HG02973 (cell line): ENCODE data around the gene CCL27.

Source experiments
- ATAC-seq: cut with Tn5 transposase; IDR thresholded peaks from one replicate; pipeline ENCODE4 v1.9.1; 2021; ENCODE audit warnings: moderate library complexity; ENCODE audit not compliant: unreplicated experiment

CCL27 gene, protein sequence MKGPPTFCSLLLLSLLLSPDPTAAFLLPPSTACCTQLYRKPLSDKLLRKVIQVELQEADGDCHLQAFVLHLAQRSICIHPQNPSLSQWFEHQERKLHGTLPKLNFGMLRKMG

DNA sequence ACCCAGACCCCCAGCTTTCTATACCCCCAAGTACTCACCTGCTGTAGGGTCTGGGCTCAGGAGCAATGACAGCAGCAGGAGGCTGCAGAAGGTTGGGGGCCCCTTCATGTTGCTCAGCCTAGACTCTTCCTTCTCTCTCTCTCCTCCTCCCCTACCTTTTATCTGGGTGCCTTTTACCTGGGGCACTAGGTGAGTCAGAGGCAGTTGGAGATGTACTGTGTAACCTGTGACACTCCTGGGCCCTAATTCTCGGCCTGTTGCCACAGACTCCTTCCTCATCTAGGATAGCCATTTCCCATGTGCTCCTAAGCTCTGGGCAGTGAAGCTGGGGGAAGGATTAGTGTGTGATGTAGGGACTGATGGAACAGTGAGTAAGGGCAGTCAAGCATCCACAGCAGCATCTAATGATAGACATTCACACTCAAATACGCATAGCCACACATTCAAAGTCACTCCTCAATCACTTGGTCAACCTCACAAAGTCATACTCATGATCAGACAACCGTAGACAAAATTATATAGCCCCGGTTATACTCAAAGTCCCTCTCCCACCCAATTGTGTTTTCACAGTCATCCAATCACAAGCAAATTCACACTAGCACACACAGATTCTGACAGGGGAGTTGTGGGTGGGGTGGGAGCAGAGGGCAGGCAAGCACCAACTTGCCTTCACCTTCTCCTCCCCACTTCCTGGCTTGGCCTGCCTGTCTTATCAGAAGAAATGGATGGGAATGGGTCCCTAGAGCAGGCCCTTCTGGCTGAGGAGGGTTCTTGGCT lies at the start of gene CCL27:
CCL27 (minus strand) TSS at position 132 of the 777 bp plus-strand sequence; CDS start at position 108, 24 bp downstream.
- no peak for ATAC-seq

GRCh38 chr9:34712140-34712539 lies 49.7 kb upstream of the CCL27 start:
- ATAC-seq = no peak

DNA sequence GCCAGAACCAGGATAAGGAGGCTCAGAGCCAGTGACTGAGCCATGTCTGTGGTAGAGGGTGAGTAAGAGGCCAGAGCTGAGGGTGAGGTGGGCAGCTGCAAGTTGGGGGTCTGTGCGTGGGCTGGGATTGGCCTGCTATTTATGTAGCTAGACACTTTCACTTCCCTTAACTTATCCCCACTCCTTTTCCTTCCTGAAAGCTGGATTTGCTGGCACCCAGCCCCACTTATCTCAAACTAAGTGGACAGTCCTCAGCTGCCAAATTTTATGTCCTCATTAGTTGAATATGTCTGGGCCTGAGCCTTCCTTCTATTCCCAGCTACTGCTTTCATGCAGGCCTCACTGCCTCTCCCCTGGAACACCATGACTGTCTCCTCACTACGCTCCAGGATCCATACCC lies 47.6 kb upstream of the CCL27 start, which contains the start of gene CCL21:
CCL21 (minus strand) TSS at position 114 of the 400 bp plus-strand sequence; CDS start at position 44, 70 bp downstream.
- no peak for ATAC-seq

DNA sequence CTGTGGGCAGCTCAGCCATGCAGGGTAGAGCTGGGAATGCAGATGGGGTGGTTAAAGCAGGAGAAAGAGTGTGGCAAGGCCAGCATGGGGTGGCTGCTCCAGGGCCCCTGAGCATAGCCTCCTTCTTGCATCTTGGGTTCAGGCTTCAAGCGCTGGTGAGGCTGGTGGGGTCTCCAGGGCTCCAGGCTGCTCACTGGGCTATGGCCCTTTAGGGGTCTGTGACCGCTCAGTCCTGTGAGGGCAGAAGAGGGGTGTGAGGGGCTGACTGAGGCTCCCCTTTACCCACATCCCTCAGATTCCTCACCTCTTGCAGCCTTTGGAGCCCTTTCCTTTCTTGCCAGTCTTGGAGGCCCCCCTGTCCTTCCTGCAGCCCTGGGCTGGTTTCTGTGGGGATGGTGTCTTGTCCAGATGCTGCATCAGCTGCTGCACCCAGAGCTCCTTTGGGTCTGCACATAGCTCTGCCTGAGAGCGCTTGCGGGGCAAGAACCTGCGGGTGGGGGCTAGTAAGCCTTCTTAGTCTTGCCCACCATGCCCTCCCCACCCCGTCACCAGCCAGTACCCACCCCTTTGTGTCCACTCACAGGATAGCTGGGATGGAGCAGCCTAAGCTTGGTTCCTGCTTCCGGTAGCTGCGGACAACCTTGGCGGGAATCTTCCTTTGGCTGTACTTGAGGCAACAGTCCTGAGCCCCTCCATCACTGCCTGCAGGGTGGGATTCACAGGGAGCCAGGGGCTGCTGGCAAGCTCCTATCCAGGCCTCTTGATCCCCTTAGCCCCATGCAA lies 46.9 kb upstream of the CCL27 start:
- no peak for ATAC-seq

- ATAC-seq = no peak
Measured at GRCh38 chr9:34707130-34707529, 44.7 kb upstream of the CCL27 start.

GRCh38 chr9:34701769-34702736 lies 39.6 kb upstream of the CCL27 start:
- ATAC-seq = peak; percentile 54

- no peak for ATAC-seq
Measured at GRCh38 chr9:34701023-34701768, 38.7 kb upstream of the CCL27 start.

DNA sequence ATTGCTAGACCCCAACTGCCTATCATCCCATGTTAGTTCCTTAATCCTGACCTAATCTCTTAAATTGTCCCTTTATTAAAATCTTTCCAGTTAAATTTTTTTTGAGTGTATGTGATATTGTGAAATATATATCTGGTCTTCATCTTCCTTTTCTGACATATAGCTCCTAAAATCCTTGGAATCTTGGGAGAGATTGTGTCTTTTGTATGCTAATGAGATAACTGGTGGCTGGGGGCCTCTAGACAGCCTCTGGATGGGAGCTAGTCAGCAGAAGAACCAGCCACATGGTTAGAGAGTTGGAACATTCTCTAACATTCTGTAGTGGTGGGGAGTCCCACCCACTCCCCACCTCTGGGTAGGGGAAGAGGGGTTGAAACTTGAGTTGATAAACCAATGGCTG lies 32.4 kb upstream of the CCL27 start:
- ATAC-seq = no peak

- ATAC-seq = no peak
Measured at GRCh38 chr9:34693560-34693959, 31.1 kb upstream of the CCL27 start.

DNA sequence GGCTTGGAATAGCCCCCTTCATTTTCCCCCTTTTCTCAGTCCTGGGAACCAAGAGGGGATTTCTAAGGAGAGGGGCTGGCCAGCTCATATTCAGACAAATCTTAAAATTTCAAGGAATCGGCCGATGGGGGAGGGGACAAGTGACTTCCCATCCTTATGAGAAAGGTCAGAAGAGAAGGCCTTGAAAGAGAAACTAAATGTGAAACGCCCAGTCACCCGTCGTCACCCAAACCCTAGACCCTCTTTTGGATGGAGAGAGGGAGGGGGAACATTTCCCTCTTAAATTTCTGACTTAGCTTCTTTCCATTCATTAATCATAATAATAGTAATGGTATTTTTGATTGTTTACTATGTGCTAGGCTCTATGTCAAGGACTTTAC lies 29.5 kb upstream of the CCL27 start:
- no peak for ATAC-seq

DNA sequence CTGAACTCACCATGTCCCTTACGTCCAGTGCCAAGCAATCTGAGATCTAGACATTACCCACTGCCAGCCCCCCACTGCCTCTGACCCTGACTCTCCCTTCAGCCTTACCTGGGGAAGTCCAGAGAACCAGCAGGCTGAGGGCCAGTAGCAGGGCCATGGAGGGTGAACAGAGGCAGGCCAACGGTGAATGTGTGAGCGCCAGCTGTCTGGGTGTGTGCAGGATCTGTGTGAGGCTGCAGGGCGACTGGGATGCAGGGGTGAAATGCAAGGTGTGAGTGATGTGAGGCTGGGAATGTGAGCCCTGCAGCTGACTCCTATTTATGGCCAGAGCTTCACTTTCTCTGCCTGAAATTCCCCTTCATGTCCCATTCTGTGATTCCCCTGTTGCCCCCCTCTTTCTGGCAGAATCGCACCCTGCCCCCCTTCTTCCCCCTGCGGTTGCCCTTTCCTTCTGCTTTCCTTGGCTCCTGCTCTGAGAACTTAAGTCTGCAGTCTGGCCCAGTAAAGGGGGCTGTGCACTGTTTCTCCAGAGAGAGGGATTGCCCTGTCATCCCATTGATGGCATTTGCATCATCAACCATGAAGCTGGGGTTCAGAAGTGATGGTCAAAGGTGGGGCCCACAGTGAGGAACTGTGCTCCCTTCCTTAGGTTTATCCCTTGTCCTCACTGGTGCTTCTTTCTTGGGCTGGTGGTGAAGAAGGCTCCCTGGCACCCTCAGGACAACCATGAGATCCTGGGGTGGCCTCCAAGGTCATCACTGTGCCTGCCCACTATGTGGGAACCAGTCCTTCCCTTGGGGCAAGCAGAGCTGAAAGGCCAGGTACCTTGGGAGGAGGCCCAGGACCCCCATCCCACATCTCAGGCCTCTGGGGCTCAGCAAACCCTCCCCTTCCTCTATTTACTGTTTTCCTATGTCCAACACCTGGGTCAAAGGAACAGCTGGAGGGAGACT lies 28.8 kb upstream of the CCL27 start, which contains the start of gene CCL19:
CCL19 (minus strand) TSS at position 294 of the 953 bp plus-strand sequence; CDS start at position 157, 137 bp downstream.
- no peak for ATAC-seq

DNA sequence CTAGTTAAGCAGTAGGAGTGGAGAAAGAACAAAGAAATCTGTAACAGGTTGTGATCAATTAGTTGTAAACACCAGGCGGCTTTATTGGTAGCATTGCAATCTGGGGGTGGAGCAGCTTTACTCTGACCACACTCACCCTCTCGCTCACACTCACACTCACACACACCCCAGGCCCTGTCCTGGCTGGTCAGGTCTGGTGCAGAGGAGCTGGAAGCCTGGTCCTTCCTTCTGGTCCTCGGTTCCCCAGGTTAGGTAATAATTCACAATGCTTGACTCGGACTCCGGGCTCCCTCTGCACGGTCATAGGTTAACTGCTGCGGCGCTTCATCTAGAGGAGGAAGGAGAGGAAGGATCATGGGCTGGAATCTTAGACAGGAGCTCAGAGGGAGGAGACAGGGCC lies 27.1 kb upstream of the CCL27 start:
- ATAC-seq = no peak

- no peak for ATAC-seq
Measured at GRCh38 chr9:34689116-34689470, 26.6 kb upstream of the CCL27 start.

DNA sequence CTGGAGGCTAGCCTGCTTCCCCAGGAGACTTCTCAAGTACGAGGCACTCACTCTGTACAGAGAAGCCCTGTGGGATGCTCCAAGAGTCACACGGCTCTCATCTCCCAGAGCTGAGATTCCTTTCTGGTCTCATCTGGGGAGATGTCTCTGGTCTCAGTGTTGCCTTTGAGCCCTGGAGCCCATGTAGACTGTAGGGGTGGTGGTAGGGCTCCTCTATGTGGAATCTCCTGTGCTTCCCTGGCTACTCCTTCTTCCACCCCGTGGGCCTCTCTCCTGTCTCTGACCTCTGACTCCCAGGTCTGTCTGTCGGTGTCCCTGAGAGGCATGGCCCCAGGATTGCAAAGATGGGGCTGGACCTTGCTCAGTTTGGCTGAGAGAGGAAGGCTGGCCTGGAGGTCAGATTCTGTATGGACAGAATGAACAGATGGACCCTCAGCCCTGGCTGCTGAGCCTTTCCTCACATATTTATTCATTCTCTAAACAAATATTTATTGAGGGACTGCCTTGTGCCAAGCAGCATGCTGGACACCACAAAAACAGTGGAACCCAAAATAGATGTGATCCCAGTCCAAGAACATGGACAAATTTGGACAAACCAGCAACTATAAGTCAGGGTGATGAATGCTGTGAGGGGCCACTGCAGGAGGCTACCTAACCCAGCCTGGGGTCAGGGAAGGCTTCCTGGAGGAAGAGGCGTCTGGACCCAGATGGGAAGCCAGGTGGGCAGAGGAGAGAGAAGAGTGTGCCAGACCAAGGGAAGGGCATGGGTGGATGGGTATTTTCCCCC lies 26.1 kb upstream of the CCL27 start:
- ATAC-seq = no peak

GRCh38 chr9:34687276-34688030 lies 25.0 kb upstream of the CCL27 start:
- ATAC-seq = no peak

DNA sequence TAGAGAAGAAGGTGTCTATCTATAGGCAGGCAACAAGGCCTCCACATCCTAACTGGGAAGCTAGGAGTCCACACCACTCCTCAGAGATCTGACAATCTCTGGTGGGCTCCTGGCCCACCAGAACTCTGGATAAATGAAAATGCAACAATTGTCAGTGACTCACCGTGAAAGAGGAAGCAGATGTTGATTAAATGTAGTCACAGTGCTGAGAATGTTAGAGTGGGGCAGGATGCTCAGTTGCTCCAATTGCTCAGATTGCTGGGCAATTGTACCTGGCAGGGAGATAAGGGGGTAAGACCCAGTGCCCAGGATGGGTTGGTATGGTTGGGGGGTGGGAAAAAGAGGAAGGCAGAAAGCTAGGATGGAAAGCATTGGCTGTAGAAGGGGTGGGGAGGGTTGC lies 24.3 kb upstream of the CCL27 start:
- no peak for ATAC-seq

DNA sequence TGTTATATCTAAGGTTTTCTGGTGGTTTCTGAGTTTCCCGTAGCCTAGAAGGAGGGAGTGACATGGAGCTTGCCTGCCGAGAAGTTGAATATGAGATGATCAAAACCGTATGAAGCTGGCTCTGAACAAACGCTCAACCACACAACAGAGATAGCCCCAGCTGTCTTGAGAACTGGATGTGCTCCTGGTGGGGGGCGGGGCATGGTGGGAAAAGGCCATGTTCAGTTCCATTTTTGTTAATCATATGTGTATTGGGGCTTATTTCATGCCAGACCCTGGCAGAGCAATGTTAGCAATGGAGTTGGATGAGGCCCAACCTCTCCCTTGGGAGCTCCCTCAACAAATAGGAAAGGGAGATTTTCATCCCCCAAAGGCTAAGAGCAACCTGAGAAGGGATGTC lies 23.8 kb upstream of the CCL27 start:
- no peak for ATAC-seq
